PC-9 (cell line): ENCODE data around the gene OSBPL10.

ENCODE experiments used
- EZH2 ChIP-seq: fragments of 200-600 bp; sonication (generic); IDR thresholded peaks from 2 replicates; pipeline ENCODE4 v1.8.0; 2017; ENCODE audit warnings: antibody characterized with exemption, low read depth
- TF ChIP-seq, protein P1 (sequence below): fragments of 200-600 bp; sonication (generic); conservative IDR thresholded peaks from 2 replicates; pipeline ENCODE4 v1.6.1; 2017; ENCODE audit warnings: mixed run types, antibody characterized with exemption, mild to moderate bottlenecking, moderate library complexity

GRCh38 chr3:31732548-31732947 is 248.5 kb downstream of the OSBPL10 start:
- TF ChIP-seq, protein P1, sequence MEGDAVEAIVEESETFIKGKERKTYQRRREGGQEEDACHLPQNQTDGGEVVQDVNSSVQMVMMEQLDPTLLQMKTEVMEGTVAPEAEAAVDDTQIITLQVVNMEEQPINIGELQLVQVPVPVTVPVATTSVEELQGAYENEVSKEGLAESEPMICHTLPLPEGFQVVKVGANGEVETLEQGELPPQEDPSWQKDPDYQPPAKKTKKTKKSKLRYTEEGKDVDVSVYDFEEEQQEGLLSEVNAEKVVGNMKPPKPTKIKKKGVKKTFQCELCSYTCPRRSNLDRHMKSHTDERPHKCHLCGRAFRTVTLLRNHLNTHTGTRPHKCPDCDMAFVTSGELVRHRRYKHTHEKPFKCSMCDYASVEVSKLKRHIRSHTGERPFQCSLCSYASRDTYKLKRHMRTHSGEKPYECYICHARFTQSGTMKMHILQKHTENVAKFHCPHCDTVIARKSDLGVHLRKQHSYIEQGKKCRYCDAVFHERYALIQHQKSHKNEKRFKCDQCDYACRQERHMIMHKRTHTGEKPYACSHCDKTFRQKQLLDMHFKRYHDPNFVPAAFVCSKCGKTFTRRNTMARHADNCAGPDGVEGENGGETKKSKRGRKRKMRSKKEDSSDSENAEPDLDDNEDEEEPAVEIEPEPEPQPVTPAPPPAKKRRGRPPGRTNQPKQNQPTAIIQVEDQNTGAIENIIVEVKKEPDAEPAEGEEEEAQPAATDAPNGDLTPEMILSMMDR = no peak
- no peak for TF ChIP-seq EZH2
